ENCODE measurements around the gene SRRM3.
"Not testable (repeated sequence)": the region's sequence is repeated elsewhere in the genome, so short reads cannot be mapped to it uniquely, and the experiment has no call there.

GRCh38 chr7:76153571-76154230, 48.0 kb upstream of the SRRM3 start:
- not testable (repeated sequence) for TF ChIP-seq CTCF, POLR2A (IDR thresholded peaks at IDR 0.05)
